Activated CD8-positive, alpha-beta memory T cell treated with anti-CD3 and anti-CD28 coated beads for 36 hours (primary cell): Measurements from ENCODE around the gene GALNT17. TPM values are rescaled to one million over a fixed set of nuclear protein-coding genes. Genes with fewer than 3 reads are reported as not detected.
"Not testable (repeated sequence)": the region's sequence is repeated elsewhere in the genome, so short reads cannot be mapped to it uniquely, and the experiment has no call there.

Experiments
- CTCF ChIA-PET: fragments of 350-600 bp; sonication (Branson Sonifier 250); formaldehyde crosslinking; loops from one replicate; lab custom pipeline; 2021; ENCODE audit warnings: antibody characterized with exemption; lab: Charles Lee
- POLR2A ChIA-PET: fragments of 350-600 bp; sonication (Branson Sonifier 250); formaldehyde crosslinking; loops from one replicate; lab custom pipeline; 2021; ENCODE audit warnings: antibody characterized with exemption; lab: Charles Lee
- total RNA-seq, 2 experiments: library from RNA; stranded (reverse); gene quantifications; one replicate each; pipeline ENCODE4 v1.2.3, GENCODE V29; 2021

Gene GALNT17
- total RNA-seq, 2 experiments from 2014 or later, result not detected

- ChIA-PET POLR2A (no interaction called here), CTCF (no interaction called here)
Observed at GRCh38 chr7:71155236-71155635, 23.3 kb downstream of the GALNT17 start.

GRCh38 chr7:71157757-71158156, 25.8 kb downstream of the GALNT17 start:
- CTCF ChIA-PET, result no interaction called here

GRCh38 chr7:71165708-71166107, 33.8 kb downstream of the GALNT17 start:
- ChIA-PET CTCF (no interaction called here), POLR2A (no interaction called here)

More at GRCh38 chr7:71157757-71158156, 25.8 kb downstream of the GALNT17 start:
- POLR2A ChIA-PET, result no interaction called here

DNA sequence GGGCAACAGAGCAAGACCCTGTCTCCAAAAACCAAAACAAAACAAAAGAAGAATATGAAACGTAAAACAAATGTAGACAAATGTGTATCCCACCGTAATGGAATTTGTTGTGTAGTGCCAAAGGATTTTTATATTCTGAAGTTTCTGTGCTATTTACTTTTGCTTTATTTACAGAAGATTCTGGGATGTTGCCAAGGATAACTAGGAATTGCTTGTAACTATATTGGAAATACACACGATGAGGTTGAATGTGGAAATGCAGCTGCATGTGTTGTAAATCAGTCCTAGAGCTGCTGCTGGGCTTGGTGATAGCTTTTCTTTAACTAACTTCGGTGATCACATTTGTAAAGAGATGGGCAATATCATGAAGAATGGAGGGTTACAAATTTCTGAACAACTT, 39.5 kb downstream of the GALNT17 start:
- CTCF ChIA-PET, result no interaction called here
- POLR2A ChIA-PET, result no interaction called here

DNA sequence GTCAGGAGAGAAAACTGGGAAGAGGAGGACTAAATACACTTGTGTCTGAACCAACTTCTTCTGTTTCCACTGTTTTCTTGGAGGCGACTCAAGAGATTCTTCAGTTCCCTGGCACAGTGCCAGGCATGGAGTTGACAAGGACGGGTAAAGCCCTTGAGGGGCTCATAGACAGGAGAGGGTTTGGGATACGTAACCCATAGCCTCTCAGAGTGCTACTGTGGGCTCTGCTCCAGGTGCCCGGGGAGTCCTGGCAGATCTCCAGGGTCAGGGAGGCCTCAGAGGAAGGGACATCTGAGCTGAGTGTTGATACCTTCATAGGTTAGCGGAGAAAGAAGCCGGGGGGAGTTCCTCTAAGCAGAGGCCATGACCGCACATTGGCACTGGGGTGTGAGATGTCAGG, 42.0 kb downstream of the GALNT17 start:
- POLR2A ChIA-PET, result no interaction called here
- CTCF ChIA-PET, result no interaction called here

DNA sequence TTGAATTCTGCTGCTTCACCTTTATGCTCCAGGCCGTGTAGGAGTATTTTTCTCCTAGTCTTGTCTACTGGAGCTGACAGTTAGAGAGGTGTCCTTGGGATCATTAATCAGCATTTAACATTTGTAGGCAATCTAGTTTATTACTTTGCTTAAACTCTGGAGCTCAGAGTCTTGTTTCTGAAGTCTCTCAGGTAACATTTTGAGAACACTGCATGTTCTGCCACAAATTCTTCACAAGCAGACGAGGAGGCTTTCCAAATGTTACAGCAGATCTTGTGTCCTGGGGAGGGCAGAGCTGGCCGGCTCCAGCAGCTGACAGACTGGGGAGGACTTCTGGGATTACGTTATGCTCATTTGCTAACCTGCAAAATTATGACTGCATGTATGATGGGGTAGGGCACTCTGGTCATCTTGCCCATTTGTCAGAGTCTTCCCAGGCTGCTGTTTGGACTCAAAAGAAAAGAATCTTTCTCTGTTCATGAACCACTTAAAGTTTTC, 50.5 kb downstream of the GALNT17 start:
- POLR2A ChIA-PET, result no interaction called here
- CTCF ChIA-PET, result no interaction called here

DNA sequence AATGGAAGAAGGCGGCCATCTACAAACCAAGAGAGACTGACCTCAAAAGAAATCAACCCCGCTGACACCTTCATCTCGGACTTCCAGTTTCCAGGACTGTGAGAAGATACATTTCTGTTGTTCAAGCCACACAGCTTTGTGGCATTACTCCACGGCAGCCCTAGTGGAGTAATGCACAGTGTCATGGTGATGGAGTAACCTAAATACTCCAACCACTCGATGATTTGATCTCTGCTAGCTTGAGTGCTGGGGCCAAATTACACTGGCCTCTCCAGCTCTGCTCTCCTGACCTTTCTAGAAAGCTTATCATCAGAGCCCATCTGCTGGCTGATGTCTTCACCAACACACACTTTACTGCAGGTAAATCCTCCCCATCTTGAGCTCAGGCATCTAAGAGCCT, 52.2 kb downstream of the GALNT17 start:
- ChIA-PET POLR2A (no interaction called here), CTCF (no interaction called here)

DNA sequence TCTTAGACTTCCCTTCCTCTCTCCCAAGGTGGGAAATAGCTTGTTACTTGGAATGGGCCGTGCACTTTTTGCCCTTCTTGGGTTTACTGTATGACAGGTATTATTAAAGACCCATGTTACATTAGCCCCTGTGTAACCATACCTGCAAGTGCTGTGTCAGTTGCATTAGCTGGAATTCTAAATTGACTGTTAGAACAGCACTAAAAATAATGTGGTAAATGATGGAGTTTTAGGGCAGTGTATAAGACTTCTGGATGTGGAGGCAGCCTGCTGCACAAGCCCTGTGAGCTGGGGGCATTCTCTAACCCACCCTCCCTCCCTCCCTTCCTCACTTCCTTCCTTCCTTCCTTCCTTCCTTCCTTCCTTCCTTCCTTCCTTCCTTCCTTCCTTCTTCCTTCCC, 52.7 kb downstream of the GALNT17 start:
- CTCF ChIA-PET, result interaction anchor here (0.7 kb wide), 1 partner anchor 1427 kb away, joined by 3 read pairs; no protein-coding TSS in a partner anchor
- POLR2A ChIA-PET, result no interaction called here

GRCh38 chr7:71186535-71187057, 54.7 kb downstream of the GALNT17 start:
- ChIA-PET CTCF (no interaction called here), POLR2A (no interaction called here)

DNA sequence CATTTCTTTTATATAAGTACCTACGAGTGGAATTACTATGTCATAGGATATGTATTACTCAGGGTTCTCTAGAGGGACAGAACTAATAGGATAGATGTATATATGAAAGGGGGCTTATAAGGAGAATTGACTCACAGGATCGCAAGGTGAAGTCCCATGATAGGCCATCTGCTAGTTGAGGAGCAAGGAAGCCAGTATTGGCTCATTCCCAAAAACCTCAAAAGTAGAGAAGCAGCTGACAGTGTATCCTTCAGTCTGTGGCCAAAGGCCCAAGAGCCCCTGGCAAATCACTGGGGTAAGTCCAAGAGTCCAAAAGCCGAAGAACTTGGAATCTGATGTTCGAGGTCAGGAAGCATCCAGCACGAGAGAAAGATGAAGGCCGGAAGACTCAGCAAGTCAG, 59.8 kb downstream of the GALNT17 start:
- ChIA-PET POLR2A (no interaction called here), CTCF (no interaction called here)

DNA sequence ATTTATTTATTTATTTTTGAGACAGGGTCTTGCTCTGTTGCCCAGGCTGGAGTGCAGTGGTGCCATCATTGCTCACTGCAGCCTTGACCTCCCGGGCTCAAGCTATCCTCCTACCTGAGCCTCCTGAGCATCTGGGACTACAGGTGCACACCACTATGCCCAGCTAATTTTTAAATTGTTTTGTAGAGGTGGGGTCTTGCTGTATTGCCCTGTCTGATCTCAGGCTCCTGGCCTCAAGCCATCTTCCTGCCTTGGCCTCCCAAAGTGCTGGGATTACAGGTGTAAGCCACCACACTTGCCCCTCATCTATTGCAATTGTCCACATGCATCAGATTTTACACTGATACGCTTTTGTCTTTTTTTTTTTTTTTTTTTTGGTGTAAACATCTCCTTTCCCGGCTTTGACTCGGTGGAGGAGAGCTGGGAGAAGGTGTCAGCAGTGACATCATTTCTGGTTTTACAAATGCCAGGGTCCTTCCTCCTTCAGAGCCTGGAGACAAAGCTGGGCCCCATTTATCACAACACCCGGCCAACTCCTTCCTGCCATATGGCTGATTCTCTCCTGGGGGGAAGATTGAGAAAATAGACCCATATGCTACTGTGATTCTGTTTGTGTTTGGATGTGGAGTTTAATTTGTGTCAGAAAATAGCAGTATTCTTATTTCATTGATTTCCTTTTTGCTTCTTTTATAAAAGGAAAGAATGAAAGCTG, 61.3 kb downstream of the GALNT17 start:
- ChIA-PET POLR2A (no interaction called here), CTCF (no interaction called here)

GRCh38 chr7:71198391-71198790, 66.4 kb downstream of the GALNT17 start:
- ChIA-PET CTCF (no interaction called here), POLR2A (no interaction called here)

- CTCF ChIA-PET, result no interaction called here
- POLR2A ChIA-PET, result no interaction called here
Observed at GRCh38 chr7:71198887-71199286, 66.9 kb downstream of the GALNT17 start.

- POLR2A ChIA-PET, result no interaction called here
- CTCF ChIA-PET, result interaction anchor here (0.7 kb wide), 1 partner anchor 248 kb away, joined by 3 read pairs; no protein-coding TSS in a partner anchor
Observed at GRCh38 chr7:71206184-71206583, 74.2 kb downstream of the GALNT17 start.

GRCh38 chr7:71208881-71209280, 76.9 kb downstream of the GALNT17 start:
- ChIA-PET POLR2A (no interaction called here), CTCF (interaction anchor here (0.6 kb wide), 1 partner anchor 715 kb away, joined by 4 read pairs; no protein-coding TSS in a partner anchor)

DNA sequence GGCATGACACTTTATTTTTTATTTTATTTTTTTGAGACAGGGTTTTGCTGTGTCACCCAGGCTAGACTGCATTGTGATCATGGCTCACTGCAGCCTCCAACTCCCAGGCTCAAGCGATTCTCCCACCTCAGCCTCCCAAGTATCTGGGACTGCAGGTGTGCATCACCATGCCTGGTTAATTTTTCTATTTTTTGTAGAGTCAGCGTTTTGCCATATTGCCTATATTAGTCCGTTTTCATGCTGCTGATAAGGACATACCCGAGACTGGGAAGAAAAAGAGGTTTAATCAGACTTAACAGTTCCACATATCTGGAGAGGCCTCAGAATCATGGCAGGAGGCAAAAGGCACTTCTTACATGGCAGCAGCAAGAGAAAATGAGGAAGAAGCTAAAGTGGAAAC, 77.5 kb downstream of the GALNT17 start:
- CTCF ChIA-PET, POLR2A ChIA-PET: not testable (repeated sequence)

DNA sequence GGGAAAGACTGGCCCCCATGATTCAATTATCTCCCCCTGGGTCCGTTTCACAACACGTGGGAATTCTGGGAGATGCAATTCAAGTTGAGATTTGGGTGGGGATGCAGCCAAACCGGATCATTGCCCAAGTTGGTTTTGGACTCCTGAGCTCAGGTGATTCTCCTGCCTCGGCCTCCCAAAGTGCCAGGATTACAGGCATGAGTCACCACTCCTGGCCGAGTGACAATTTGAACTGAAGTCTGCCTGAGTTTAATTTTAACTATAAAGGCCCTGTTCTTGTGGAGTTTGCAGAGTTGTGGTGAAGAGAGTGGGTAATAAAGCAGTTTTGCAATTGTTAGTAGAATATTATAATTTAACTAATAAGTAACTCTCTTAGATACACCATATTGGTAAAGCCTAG, 78.3 kb downstream of the GALNT17 start:
- ChIA-PET CTCF (no interaction called here), POLR2A (no interaction called here)

DNA sequence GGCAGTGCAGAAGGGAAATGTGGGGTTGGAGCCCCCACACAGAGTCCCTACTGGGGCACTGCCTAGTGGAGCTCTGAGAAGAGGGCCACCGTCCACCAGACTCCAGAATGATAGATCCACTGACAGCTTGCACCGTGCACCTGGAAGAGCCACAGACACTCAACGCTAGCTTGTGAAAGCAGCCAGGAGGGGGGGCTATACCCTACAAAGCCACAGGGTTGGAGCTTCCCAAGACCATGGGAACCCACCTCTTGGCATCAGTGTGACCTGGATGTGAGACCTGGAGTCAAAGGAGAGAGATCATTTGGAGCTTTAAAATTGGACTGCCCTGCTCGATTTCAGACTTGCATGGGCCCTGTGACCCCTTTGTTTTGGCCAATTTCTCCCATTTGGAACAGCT, 80.5 kb downstream of the GALNT17 start:
- CTCF ChIA-PET, result not testable (repeated sequence)

GRCh38 chr7:71216211-71216610, 84.3 kb downstream of the GALNT17 start:
- CTCF ChIA-PET, result no interaction called here
- POLR2A ChIA-PET, result no interaction called here

More for the DNA sequence above, 80.5 kb downstream of the GALNT17 start:
- POLR2A ChIA-PET, result not testable (repeated sequence)

- ChIA-PET POLR2A (no interaction called here), CTCF (no interaction called here)
Observed at GRCh38 chr7:71220210-71220695, 88.3 kb downstream of the GALNT17 start.

DNA sequence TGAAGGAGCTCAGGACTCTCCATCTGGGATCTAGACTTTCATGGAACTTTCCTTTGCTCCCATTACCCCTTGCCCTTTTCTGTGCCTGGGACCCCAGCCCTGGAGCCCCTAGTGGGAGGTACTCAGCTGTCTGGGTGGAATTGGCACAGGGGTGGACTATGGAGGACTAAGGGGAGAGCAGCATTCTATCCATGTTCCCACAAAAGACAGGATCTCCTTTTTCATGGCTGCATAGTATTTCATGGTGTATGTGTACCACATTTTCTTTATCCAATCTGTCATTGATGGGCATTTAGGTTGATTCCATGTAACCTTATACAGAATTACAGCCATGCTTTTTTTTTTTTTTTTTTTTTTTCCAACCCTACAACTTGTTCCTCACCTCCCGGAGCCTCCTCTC, 89.1 kb downstream of the GALNT17 start:
- CTCF ChIA-PET, result no interaction called here

More for the DNA sequence above, 89.1 kb downstream of the GALNT17 start:
- POLR2A ChIA-PET, result no interaction called here
